ENCODE results near the gene CCNA2. TPM values are rescaled to one million over a fixed set of nuclear protein-coding genes. Genes with fewer than 3 reads are reported as not detected.

The CCNA2 gene
- total and polyA plus RNA-seq, 9 of the 15 experiments (the other 6 are each of a cell fraction or from before 2014, with no cell fraction given): 37.1 to 197 (median 154) TPM

DNA sequence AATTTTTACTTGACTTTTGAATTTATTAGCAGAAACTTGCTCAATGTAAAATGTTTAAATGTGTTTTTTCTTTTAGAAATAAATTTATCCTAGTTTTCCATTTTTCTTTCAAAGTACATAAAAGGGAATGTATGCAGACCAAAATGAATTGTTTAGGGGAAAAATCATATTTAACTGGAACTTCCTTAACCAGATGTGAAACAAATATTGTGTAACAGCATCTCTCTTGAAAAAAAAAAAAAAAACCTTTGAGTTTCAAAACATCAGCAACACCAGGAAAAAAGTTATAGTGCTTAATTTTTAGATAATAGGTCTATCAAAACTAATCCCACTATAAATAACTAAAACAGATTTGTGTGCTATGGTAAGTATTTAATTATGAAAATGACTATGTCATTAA, 14.5 kb upstream of the CCNA2 start (continued):
- TF ChIP-seq, protein P1, sequence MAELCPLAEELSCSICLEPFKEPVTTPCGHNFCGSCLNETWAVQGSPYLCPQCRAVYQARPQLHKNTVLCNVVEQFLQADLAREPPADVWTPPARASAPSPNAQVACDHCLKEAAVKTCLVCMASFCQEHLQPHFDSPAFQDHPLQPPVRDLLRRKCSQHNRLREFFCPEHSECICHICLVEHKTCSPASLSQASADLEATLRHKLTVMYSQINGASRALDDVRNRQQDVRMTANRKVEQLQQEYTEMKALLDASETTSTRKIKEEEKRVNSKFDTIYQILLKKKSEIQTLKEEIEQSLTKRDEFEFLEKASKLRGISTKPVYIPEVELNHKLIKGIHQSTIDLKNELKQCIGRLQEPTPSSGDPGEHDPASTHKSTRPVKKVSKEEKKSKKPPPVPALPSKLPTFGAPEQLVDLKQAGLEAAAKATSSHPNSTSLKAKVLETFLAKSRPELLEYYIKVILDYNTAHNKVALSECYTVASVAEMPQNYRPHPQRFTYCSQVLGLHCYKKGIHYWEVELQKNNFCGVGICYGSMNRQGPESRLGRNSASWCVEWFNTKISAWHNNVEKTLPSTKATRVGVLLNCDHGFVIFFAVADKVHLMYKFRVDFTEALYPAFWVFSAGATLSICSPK (IDR thresholded peaks at IDR 0.05; ENCODE audit: borderline replicate concordance): no peak
- TF ChIP-seq PURB (CRISPR knock-in tag; IDR thresholded peaks at IDR 0.05; ENCODE audit: low read depth) (no peak), SMAD1 (IDR thresholded peaks at IDR 0.05; ENCODE audit: low read depth, low read length, partially characterized antibody) (no peak), ZNF184 (CRISPR knock-in tag; IDR thresholded peaks at IDR 0.05) (no peak)

DNA sequence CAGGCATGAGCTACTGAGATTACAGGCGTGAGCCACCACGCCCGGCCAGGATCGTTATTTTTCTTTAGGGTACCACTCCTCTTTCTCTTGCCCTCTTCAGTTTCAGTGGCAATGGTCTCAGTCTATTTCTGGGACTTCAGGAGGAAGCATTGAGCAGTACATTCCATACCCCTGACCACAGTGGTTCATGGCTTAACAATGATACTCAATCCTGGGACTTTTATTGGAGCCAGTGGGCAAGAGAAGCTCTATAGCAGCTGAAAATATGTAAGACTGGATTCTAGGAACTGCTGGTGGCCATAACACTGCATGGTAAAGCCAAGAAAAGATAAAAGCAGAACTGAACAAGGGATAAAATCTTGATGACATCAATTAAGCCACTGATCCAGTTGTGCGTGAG, 5.8 kb upstream of the CCNA2 start:
- intact Hi-C loops (cut with micrococcal nuclease) (no loop called here), in situ Hi-C loops (cut with MboI) (no loop called here)
- H3K4me1 ChIP-seq (replicated peaks in 1 of 2; ENCODE audit: control insufficient read depth in 2 of 2, insufficient read depth in 2 of 2, low read length in 2 of 2): peaks cover 0 to 10% of the 10 kb centered on the region in 2 experiments; a peak in 2 of 5 replicates
- no peak for FAIRE-seq
- H3K79me2 ChIP-seq (ENCODE audit: control insufficient read depth, insufficient read depth, low read length): no peaks in the 10 kb centered on the region
- CTCF ChIA-PET (ENCODE audit: low intra/inter-chr PET ratio): interaction anchor here (0.6 kb wide), 1 partner anchor 312 kb away, joined by 3 read pairs; no protein-coding TSS in a partner anchor
- TF ChIP-seq TEAD4 (IDR thresholded peaks at IDR 0.05; ENCODE audit: low read length): peak; percentile 12; the same call in 1 of the 2 replicates
- TF ChIP-seq TEAD4 (CRISPR knock-in tag; IDR thresholded peaks at IDR 0.05; ENCODE audit: borderline replicate concordance): no peak
- no peak for TF ChIP-seq PURB (CRISPR knock-in tag; IDR thresholded peaks at IDR 0.05; ENCODE audit: low read depth)
- no peaks in the 10 kb centered on the region for H3K9me3 ChIP-seq (replicated peaks; ENCODE audit: control insufficient read depth, insufficient read depth, low read depth, low read length)
- no peak overlapping the region for H3K4me3 ChIP-seq
- H3K9ac ChIP-seq (ENCODE audit: insufficient read depth in 1 of 2, low read depth in 2 of 2, low read length in 2 of 2): no peak overlapping the region; a peak in 1 of 4 replicates
- no TSS peak for BruUV-seq (replicated peaks)
- H3K9me1 ChIP-seq (ENCODE audit: control insufficient read depth, insufficient read depth, low read length): no peaks in the 10 kb centered on the region
- peaks cover 9% of the 10 kb centered on the region; the same call in 1 of the 3 replicates for H3K36me3 ChIP-seq (ENCODE audit: control insufficient read depth, insufficient read depth, low read length)
- POLR2A ChIA-PET: no interaction called here
- H2AFZ ChIP-seq (ENCODE audit: low read depth, low read length): no peak overlapping the region
- DNase-seq (ENCODE audit: extremely low read depth in 1 of 4, low spot score in 3 of 4): no peak
- H3K27me3 ChIP-seq (ENCODE audit: control insufficient read depth in 2 of 2, insufficient read depth in 2 of 2, low read length in 2 of 2): no peaks in the 10 kb centered on the region
- H3K4me2 ChIP-seq (ENCODE audit: insufficient read depth, low read length): no peak overlapping the region
- 83% methylated on average over 5 of the region's 5 CpGs for WGBS (ENCODE audit: insufficient coverage, low coverage, missing lambda C conversion rate)
- ATAC-seq: no peak
- no peak overlapping the region for H3K27ac ChIP-seq (ENCODE audit: extremely low read depth, low read depth, low read length)
- no peaks in the 10 kb centered on the region for H4K20me1 ChIP-seq (replicated peaks; ENCODE audit: control insufficient read depth, insufficient read depth, low read length)

Measured in K562 (cell line).